ENCODE data around the gene STAM. TPM values are rescaled to one million over a fixed set of nuclear protein-coding genes. Genes with fewer than 3 reads are reported as not detected.

Gene STAM
- total and polyA plus RNA-seq, 10 donors, result 5.6 to 28.6 (median 20.3) TPM

DNA sequence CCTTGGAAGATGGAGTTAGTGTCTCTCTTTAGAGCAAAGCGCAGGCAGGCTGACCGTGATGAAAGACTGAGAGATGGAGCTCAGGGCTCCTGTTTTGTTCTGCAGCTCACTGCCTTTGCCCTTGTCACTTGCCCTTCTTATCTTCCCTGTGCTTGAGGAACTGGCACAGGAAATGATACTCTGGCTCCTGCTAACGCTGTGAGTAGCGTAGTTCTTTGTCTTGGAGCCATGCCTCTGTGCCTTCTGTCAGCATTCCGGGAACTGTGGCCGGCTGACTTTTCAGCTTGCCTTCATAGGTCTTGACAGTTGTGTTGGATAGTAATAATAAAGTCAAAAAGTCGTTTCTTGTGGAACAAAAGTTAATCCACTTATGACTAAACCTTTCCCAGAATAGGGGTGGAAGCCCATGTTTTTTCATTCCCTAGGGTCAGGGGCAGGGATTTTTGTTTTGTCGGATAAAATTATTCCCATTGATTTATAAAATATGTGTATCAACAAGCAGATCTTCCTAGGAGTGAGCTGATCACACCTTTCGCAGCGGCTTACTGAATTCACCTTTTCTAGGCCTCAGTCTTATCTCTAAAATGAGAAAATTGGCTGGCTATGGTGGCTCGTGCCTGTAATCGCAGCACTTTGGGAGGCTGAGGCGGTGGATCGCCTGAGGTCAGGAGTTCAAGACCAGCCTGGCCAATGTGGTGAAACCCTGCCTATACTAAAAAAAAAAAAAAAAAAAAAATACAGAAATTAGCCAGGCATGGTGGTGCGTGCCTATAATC lies 91.4 kb downstream of the STAM start:
- no peak for DNase-seq
- intact Hi-C loops (cut with DNase I; ENCODE audit: low total_unique reads), result no loop called here
- peak overlapping the region in 7 of 8 donors; percentile 7 to 70 (median 57) for H3K27ac ChIP-seq

DNA sequence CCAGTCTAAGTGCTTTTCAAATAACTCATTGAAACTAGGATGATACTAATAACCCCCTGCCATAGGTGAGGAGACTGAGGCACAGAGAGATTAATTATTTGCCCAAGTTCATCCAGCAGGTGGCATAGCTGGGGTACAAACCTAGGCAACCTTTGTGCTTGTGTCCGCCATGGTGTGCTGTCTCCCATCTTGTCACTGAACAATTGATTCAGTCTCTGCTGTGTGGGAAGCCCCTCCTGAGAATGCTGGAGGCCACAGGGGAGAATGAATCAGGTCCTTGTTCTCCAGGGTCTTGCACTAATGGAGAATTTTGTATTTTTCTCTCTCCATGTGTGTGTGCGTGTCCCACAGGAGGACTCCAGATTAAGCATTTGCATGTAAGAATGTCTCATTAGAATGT lies 92.3 kb downstream of the STAM start:
- Histone ChIP-seq H3K4me3 (no peak overlapping the region), H3K27ac (peak overlapping the region in 4 of 8 donors; percentile 57 to 70 (median 63)), H3K36me3 (no peaks in the 10 kb centered on the region), H3K4me1 (peaks cover 0 to 25% (median 12%) of the 10 kb centered on the region in 6 donors), H3K27me3 (replicated peaks in 1 of 7) (no peaks in the 10 kb centered on the region), H3K9me3 (no peaks in the 10 kb centered on the region)
- TF ChIP-seq, protein P1, sequence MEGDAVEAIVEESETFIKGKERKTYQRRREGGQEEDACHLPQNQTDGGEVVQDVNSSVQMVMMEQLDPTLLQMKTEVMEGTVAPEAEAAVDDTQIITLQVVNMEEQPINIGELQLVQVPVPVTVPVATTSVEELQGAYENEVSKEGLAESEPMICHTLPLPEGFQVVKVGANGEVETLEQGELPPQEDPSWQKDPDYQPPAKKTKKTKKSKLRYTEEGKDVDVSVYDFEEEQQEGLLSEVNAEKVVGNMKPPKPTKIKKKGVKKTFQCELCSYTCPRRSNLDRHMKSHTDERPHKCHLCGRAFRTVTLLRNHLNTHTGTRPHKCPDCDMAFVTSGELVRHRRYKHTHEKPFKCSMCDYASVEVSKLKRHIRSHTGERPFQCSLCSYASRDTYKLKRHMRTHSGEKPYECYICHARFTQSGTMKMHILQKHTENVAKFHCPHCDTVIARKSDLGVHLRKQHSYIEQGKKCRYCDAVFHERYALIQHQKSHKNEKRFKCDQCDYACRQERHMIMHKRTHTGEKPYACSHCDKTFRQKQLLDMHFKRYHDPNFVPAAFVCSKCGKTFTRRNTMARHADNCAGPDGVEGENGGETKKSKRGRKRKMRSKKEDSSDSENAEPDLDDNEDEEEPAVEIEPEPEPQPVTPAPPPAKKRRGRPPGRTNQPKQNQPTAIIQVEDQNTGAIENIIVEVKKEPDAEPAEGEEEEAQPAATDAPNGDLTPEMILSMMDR (IDR thresholded peaks at IDR 0.05 in 8 of 11, conservative IDR thresholded peaks at IDR 0.05 in 3 of 11), result no peak
- no peak for TF ChIP-seq POLR2AphosphoS5 (IDR thresholded peaks at IDR 0.05)
- no peak for TF ChIP-seq POLR2A (IDR thresholded peaks at IDR 0.05)
- DNase-seq, result no peak
- intact Hi-C loops (cut with DNase I; ENCODE audit: low total_unique reads), result no loop called here
- whole genome bisulfite sequencing, 5 donors, result 89 to 100% (median 99%) methylated on average over 2 of the region's 2 CpGs

More for the DNA sequence above, 91.4 kb downstream of the STAM start:
- Histone ChIP-seq H3K4me3 (no peak overlapping the region), H3K4me1 (peaks cover 0 to 25% (median 12%) of the 10 kb centered on the region in 6 donors), H3K36me3 (no peaks in the 10 kb centered on the region), H3K27me3 (replicated peaks in 1 of 7) (no peaks in the 10 kb centered on the region), H3K9me3 (no peaks in the 10 kb centered on the region)
- TF ChIP-seq POLR2AphosphoS5 (IDR thresholded peaks at IDR 0.05) (peak in 2 of 3 donors; percentile 32 to 71), POLR2A (IDR thresholded peaks at IDR 0.05) (no peak)
- TF ChIP-seq, protein P1 (IDR thresholded peaks at IDR 0.05 in 8 of 11, conservative IDR thresholded peaks at IDR 0.05 in 3 of 11), result no peak
- 56 to 70% (median 60%) methylated on average over 15 of the region's 15 CpGs for WGBS, 5 donors

DNA sequence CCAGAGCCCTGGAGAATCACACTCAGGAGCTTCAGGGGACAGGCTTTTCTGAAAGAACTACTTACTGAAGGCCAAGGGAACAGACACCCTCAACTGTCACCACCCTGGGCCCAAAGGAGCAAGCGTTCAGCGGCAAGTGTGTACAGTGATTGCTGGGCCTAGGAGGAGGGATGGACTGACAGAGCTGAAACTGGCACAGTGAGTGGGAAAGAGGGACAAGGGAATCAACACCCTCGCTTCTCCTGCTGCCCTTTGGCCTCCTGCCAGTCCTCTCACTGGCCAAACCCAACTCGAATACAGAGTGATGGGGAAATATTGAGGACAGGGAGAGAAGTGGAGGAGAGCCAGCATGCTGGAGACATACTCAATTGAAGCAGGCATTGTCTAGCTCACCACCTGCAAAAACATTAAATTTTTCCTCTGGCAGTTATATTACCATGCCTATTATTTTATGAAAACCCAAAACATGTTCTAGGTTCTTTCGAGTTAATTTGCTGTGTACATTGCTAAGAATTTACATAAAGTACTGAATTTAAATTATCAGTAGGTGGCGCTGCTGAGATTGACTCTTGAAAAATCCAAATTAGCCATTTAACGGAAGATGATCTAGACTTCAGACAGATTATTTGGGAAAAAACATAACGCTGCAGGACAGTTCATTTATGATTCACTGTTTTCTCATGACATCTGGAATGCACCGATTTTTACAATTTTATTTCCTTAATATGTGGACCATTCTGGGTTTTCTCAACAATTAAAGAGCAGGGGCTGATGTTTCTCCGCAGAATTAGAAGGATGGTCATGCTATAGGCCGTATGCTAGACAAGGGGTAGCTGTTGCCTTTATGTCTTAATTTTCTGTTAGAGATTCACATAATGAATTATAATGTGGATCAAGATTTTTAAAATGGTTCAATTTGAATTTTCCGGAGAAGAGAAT lies 93.3 kb downstream of the STAM start:
- intact Hi-C loops (cut with DNase I; ENCODE audit: low total_unique reads), result no loop called here

More for the DNA sequence above, 93.3 kb downstream of the STAM start:
- Histone ChIP-seq H3K27ac (no peak overlapping the region), H3K9me3 (no peaks in the 10 kb centered on the region), H3K4me1 (peaks cover 0 to 25% (median 12%) of the 10 kb centered on the region in 6 donors), H3K4me3 (no peak overlapping the region), H3K36me3 (no peaks in the 10 kb centered on the region), H3K27me3 (replicated peaks in 1 of 7) (no peaks in the 10 kb centered on the region)
- TF ChIP-seq, protein P1 (IDR thresholded peaks at IDR 0.05 in 8 of 11, conservative IDR thresholded peaks at IDR 0.05 in 3 of 11), result peak in 9 of 11 experiments; percentile 25 to 59 (median 55)
- TF ChIP-seq POLR2A (IDR thresholded peaks at IDR 0.05), result no peak
- WGBS, 5 donors, result 44 to 52% (median 49%) methylated on average over 12 of the region's 12 CpGs
- no peak for DNase-seq

Data from spleen (tissue), 11 donors.